ENCODE results near the gene RAB14.

Gene RAB14

DNA sequence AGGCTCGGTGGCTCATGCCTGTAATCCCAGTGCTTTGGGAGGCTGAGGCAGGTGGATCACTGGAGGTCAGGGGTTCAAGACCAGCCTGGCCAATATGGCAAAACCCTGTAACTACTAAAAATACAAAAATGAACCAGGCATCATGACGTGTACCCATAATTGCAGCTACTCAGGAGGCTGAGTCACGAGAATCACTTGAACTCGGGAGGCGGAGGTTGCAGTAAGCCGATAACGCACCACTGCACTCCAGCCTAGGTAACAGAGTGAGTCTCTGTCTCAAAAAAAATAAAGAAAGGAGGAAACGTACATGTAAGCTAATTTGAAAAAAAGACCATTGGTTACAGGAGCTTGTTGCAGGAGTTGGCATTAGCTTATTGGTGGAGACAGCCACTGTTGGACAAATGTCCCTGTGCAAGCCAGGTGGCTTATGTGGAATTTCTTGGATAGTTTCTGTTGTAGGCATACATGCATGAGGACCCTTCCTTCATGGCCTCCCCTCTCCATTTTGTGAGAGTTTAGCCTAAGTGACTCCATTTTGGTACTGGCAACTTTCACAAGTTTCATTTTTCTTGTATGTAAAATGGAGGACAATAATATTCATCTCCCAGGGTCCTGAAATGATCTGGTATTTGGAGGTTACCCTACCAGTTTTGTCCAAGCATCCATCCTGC lies 16.8 kb upstream of the RAB14 start:
- Histone ChIP-seq H3K4me3 (ENCODE audit: low read depth, low read length) (no peak overlapping the region), H3K27ac (no peak overlapping the region), H3K27me3 (replicated peaks) (no peaks in the 10 kb centered on the region), H3K36me3 (replicated peaks) (no peaks in the 10 kb centered on the region)
- in situ Hi-C loops (cut with HindIII; ENCODE audit: low pct_ligation_motif_present, low sequenced_read_pairs) = no loop called here
- no peak for DNase-seq
- TF ChIP-seq, protein P1, sequence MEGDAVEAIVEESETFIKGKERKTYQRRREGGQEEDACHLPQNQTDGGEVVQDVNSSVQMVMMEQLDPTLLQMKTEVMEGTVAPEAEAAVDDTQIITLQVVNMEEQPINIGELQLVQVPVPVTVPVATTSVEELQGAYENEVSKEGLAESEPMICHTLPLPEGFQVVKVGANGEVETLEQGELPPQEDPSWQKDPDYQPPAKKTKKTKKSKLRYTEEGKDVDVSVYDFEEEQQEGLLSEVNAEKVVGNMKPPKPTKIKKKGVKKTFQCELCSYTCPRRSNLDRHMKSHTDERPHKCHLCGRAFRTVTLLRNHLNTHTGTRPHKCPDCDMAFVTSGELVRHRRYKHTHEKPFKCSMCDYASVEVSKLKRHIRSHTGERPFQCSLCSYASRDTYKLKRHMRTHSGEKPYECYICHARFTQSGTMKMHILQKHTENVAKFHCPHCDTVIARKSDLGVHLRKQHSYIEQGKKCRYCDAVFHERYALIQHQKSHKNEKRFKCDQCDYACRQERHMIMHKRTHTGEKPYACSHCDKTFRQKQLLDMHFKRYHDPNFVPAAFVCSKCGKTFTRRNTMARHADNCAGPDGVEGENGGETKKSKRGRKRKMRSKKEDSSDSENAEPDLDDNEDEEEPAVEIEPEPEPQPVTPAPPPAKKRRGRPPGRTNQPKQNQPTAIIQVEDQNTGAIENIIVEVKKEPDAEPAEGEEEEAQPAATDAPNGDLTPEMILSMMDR (IDR thresholded peaks at IDR 0.05; ENCODE audit: low read depth, low read length, missing control alignments) = no peak

DNA sequence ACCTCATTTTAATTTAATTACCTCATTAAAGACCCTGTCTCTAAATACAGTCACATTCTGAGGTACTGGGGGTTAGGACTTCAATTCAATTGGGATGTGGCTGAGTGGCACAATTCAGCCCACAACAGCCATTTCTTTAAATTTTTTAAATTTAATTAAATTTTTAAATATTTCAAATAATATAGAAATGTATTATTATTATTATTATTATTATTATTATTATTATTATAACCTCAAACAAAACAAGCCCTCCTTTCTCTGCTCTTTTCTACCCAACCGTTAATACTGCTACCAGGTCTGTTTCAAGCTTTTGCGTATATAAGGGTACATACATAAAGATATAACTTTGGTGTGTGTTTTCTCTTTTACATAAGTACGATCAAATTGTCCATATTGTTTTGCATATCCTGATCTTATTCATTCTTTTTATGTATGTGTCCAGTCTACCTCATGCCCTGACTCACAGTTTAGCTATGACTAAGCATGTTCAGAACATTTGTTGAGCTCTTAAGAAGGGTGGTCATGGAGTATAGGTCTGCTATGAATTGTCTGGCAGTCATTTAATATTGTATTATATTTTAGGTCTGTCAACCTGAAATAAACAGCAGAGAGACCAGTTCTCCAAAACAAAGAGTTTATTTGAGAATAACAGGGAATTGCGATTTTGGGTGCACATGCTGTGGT lies 16.1 kb upstream of the RAB14 start:
- H3K27me3 ChIP-seq (replicated peaks) = no peaks in the 10 kb centered on the region
- no peaks in the 10 kb centered on the region for H3K36me3 ChIP-seq (replicated peaks)
- in situ Hi-C loops (cut with HindIII; ENCODE audit: low pct_ligation_motif_present, low sequenced_read_pairs) = no loop called here
- peak; percentile 17 for DNase-seq
- no peak overlapping the region for H3K4me3 ChIP-seq (ENCODE audit: low read depth, low read length)
- H3K27ac ChIP-seq = no peak overlapping the region
- TF ChIP-seq, protein P1 (IDR thresholded peaks at IDR 0.05; ENCODE audit: low read depth, low read length, missing control alignments) = no peak

DNA sequence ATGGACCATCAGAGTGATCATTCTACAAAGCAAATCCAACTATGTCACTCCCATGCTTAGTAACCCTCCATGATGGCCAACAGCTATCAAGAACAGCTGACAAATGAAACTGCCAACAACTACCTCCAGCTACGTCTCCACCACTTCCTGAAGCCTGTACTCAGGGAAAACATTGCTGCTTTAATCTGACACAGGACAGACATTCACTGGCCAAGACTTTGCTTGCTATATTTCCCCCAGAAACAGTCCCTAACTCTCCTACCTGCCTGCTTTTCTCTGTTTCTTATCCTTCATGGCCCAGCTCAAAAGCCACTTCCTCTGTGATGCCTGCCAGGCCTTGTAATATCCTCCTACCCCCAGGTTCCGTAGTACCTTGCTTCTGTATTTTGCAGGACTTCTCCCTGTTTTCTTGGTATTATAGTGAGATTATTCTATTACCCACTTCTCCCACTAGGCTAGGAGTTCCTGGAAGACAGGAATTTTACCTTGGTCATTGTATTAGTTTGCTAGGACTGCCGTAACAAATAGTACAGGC lies 14.7 kb upstream of the RAB14 start:
- no peak for DNase-seq
- TF ChIP-seq, protein P1 (IDR thresholded peaks at IDR 0.05; ENCODE audit: low read depth, low read length, missing control alignments) = no peak
- H3K27me3 ChIP-seq (replicated peaks) = no peaks in the 10 kb centered on the region
- H3K4me3 ChIP-seq (ENCODE audit: low read depth, low read length) = no peak overlapping the region
- no peaks in the 10 kb centered on the region for H3K36me3 ChIP-seq (replicated peaks)
- no peak overlapping the region for H3K27ac ChIP-seq
- in situ Hi-C loops (cut with HindIII; ENCODE audit: low pct_ligation_motif_present, low sequenced_read_pairs) = no loop called here

DNA sequence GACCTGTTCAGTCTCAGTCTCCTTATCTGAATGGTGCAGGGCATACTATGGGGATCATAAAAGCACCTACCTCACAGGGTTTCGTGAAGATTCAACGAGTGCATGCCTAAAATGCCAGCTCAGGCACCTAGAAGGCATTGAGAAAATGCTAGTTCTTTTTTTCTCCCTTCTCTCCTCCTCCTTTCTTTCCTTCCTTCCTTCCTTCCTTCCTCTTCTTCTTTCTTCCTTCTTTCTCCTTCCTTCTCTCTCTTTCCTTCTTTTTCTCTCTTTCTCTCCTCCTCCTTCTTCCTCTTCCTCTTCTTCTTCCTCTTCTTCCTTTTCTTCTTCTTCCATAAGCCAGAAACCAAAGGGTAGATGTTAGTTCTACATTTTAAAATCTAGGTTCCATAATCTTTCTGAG lies 12.3 kb upstream of the RAB14 start:
- in situ Hi-C loops (cut with HindIII; ENCODE audit: low pct_ligation_motif_present, low sequenced_read_pairs) = no loop called here
- Histone ChIP-seq H3K36me3 (replicated peaks) (no peaks in the 10 kb centered on the region), H3K27me3 (replicated peaks) (no peaks in the 10 kb centered on the region), H3K4me3 (ENCODE audit: low read depth, low read length) (no peak overlapping the region), H3K27ac (no peak overlapping the region)
- no peak for DNase-seq
- TF ChIP-seq, protein P1 (IDR thresholded peaks at IDR 0.05; ENCODE audit: low read depth, low read length, missing control alignments) = no peak

DNA sequence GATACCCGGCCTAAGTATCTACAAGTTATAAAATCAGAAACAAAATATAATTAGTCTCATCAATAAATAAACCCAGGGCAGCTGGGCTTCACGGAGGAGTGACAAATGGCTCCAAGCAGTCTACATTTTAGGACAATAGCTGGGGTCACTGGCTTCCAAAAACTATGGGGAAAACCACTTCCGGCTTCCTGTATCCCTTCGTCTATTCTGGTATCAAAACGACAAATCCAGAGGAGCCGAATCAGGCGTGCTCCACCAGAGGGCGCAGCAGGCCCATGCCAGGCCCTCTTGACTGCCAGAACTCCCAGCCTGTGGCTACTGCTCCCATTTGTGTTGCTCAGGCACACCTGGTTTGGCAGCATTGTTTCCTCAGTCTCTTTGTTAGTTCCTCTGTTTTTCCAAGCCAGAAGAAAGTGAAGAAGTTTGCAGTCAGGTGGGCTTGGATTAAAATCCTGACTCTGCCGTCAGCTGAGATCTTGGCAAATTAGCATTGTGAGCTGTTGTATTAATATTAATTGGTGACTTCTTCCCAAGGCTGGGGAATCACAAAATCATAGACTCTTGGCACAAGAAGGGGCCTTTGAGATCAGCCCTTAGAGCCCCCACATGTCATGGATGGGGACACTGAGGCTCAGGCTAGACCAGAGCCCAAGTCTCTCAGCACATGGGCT lies 11.6 kb upstream of the RAB14 start:
- TF ChIP-seq, protein P1 (IDR thresholded peaks at IDR 0.05; ENCODE audit: low read depth, low read length, missing control alignments) = peak; percentile 98
- DNase-seq = peak; percentile 85
- no peak overlapping the region for H3K27ac ChIP-seq
- H3K4me3 ChIP-seq (ENCODE audit: low read depth, low read length) = no peak overlapping the region
- in situ Hi-C loops (cut with HindIII; ENCODE audit: low pct_ligation_motif_present, low sequenced_read_pairs) = no loop called here
- H3K36me3 ChIP-seq (replicated peaks) = no peaks in the 10 kb centered on the region
- no peaks in the 10 kb centered on the region for H3K27me3 ChIP-seq (replicated peaks)
